GM21381 (cell line): Measurements from ENCODE around the gene GMPPB.

Experiments used
- ATAC-seq: cut with Tn5 transposase; IDR thresholded peaks from one replicate; pipeline ENCODE4 v1.9.1; 2021; ENCODE audit warnings: mild to moderate bottlenecking, moderate library complexity; ENCODE audit not compliant: unreplicated experiment

GMPPB gene

DNA sequence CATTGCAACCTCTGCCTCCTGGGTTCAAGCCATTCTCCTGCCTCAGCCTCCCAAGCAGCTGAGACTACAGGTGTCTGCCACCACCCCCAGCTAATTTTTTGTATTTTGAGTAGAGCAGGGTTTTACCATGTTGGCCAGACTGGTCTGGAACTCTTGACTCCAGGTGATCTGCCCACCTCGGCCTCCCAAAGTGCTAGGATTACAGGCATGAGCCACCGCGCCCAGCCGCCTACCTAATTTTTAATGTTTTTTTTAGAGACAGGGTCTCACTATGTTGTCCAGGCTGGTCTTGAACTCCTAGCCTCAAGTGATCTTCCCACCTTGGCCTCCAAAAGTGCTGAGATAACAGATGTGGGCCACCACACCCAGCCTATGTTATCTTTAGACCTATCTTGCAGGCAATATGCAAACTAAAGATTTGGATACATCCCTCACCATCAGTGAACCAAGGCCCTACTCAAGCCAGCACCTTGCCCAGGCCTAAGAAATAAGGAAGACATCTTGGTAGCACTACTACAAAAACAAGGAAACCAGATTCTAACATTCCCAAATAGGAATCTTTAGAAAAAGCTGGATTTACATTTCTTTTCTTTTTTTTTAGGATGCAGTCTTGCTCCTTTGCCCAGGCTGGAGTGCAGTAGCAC lies 6.3 kb upstream of the GMPPB start:
- no peak for ATAC-seq

DNA sequence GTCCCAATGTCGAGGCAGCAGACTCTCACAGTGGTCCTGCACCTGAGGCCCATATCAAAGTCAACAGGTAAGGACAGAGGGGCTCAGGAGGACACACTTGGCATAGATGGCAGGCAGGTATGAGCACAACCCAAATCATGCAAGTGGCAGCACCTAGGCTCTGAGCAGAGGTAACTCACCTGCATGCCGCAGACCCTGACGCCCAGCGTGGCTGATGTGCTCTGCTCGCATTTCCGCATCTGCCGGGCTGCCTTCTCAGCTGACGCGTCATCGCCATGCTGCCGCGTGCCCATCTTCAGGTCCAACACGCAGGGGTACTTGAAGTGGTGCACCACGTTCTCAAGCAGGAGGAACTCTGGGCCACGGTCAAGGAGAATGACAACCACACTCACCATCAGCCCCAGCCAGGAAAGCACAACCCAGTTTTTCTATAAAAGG lies 4.2 kb upstream of the GMPPB start:
- no peak for ATAC-seq

DNA sequence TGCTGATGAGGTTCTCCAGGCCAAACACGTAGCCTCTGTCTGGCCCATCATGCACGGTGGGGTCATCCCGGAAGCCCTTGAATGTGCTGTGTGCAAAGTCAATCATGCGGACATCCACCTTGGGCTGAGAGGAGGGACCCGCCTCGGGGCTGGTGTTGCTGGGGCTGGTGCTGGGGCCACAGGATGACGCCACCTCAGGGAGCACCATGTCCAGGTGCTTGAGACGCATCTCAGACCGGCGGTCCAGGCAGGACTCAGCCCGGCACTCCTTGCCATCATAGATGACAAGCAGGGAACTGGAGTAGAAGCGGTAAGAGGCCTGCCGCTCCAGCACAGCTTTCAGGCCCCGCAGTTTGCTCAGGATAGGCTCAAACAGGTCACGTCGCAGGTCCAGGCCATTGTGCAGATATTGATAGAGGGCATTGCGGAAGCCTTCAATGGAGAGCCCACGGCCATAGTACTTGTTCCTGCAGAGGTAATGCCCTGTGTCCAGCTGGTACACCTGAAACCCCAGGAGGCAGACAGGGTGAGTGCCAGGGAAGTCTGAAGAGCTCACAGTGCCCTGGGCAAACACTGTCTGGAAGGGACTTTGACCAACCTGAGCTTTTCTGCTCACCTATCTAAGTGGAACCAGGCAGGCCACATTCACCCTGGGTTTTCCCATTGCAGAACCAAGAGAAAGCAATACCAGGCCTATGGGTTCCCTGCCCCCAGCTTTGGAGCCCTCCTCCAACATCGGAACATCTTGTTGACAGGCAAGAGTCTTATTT lies 3.6 kb upstream of the GMPPB start:
- ATAC-seq, result no peak

DNA sequence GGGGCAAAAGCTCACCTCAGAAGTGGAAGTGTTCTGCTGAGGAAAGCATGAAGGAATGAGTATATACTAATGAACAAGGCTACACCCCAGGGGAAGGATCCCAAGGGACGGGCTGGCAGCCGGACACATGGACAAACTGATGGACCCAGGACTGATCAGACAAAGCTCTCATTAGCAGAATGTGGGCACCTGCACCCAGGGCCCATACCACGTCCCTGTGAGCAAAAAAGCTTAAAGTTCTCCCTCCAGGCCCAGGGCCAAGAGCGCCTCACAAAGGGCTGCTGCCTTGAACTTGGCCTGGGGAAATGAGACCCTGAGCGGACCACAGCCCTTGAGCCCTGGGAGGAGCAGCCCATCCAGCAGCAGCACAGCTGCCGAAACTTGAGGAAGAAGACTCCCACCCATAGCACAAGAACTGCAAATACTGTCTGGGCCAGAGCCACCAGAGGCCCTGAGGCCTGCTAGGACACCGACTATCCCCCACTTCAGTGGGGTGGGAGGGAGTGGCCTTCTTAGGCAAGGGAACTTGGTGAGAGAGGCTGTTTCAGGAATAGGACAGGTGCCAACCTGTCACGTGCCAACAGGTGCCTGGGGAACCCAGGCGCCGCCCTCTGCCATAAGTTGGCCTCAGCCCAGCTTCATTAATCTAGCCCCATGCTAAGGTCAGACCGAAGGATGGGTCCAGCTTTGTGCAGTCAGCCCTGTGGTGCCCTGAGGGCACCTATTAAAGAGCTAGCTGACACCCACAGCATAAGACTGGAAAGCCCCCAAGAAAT lies 2.3 kb upstream of the GMPPB start:
- ATAC-seq, result no peak

DNA sequence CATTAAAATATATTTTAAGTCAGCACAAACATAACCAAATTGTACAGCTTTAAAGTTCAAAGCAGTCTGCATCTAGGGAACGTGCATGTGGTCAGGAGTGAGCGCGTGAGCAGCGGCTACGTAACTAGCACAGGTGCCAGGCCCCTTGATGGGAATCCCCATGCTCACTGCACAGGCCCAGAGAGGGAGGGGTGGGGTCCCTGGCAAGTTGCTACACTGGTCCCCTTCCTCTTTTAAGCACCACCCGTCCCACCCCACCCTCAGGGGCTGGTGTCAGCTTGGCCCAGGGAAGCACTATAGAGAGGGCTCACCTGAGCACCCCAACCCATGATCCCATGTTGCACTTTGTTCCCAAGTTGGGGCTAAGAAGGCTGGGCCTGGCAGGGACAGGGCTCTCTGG lies 835 bp upstream of the GMPPB start:
- ATAC-seq, result no peak

DNA sequence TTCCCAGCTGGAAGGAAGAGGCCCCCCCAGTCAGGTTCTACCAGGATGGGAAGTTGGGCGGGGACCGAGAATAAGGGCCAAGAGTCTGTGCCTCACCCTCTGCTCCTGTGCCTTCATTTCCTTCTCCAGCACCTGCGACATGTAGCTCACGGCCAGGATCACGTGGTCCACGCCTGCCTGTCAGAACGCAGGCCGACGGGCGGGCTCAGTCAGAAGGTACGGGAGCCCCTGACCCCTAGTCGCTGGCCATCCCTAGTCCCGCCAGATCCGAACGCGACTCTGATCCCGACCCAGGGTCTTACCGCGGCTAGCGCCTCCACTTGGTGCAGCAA lies 489 bp downstream of the GMPPB start:
- ATAC-seq, result peak; percentile 4

DNA sequence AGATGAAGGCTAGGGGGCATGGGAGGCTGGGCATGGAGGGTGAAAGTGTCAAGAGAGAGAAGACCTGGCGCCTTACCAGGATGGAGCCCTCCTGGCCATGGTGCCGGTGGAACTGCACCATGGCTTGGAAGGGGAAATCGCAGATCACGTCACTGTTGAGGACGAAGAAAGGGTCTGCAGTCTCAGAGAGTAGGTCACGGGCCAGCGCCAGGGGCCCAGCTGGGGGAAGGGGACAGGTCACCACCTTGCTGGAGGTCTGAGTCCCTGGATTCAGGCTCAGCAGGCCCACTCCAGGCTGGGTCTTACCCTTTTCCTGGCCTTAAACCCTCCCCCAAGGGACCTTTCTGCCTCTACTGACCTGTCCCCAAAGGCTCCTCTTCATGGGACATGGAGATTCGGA lies 855 bp downstream of the GMPPB start:
- ATAC-seq, result no peak

DNA sequence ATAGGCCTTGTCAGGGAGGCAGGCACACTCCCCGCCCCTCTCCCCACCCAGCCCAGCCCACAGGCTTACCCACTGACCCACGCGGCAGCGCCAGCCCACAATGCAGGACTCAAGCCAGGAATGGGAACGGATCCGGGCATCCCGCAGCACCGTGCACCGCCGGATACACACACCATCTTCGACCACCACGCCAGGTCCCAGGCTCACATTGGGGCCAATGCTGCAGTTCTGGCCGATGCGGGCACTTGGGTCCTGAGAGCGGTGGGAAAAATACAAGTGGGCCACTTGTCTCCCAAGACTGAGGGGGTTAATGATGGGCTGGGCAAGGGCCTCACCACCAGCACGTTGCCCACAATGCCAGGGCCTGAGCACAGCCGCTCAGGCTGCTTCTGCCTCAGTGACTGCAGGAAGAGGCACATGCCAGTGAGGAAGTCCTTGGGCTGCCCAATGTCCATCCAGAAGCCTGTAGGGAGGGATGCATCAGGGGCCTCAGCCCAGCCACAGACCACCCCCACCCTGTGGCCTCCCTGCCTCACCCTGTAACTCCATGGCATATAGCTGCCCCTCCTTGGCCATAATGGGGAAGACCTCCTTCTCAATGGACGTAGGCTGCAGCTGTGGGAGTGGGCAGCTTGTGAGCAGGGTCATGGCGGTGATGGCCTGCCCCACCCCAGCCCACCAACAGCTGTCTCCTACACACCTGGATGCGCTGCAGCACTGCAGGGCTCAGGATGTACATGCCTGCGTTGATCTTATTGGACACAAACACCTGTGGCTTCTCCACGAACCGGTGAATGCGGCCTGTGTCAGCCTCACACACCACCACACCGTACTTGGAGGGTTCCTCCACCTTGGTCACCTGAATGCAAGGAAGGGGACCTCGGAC lies 1.6 kb downstream of the GMPPB start:
- ATAC-seq, result no peak

DNA sequence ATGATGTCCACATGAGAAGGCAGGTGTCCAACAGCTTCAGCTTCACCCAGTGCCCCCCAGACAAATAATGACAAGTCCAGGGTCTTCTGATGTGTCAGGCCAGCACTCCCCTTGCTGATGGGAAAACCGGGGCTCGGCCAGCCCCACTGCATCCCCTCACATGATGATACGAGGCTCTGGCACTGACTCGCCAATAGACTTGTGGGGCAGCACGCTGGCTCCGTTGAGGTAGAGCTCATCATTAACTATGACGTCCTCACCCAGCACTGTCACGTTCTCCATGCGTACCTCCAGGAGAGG lies 2.2 kb downstream of the GMPPB start:
- ATAC-seq, result no peak

DNA sequence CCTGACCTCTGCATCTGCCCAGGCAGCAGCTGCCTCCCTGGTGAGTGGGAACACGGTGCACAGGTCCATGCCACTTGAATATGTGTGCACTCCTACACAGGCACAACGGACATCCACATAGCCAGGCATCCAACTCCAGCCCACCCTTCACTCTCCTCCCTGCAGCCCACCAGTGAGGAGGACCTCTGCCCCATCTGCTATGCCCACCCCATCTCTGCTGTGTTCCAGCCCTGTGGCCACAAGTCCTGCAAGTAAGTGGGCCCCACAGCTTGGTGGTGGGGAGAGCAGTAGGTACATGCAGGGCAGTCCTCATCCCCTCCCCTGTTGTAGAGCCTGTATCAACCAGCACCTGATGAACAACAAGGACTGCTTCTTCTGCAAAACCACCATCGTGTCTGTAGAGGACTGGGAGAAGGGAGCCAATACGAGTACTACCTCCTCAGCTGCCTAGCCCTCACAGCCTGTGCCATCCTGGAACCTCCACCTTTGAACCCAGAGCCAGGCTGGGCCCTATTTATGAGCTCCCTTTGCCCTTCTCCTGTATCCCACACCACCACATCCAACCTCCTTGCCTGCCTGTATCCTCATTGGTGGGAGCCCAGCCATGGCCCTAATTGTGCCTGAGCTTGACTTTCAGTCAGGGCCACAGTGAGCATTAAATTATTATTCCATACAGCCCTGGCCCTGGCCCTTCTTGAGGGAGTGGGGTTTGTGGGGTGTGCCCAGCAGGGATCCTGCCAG lies 2.7 kb downstream of the GMPPB start:
- ATAC-seq, result no peak

DNA sequence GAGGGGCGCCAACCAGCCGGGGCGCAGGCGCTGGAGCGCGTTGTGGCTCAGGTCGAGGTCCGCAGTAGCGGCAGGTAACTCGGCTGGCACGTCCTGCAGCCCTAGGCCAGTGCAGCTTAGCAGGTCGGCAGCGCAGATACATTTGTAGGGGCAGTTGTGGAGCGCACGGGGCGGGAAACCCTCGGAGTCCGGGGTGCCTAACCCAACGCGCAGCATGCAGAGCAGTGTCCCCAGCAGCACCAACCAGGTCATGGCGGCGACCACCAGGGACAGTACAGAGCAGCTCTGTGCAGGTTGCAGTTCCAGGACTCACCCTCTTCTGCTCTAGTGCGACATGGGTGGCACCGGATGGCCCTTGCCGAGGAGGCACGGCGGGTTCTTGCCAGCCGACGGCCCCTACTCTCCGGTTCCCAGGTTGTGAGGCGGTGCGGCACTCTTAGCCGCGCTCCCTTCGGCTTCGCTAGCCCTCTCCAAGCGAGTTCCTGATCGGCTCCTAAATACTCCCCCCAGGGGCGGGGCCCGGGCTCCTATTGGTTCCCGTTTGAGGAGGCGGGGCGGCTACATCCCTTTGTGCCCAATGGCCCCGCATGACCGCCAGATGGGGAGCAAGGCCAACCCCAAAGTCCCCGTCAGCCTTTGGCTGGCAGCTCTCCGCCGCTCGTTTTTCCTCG lies 4.4 kb downstream of the GMPPB start, which contains the start of gene AMIGO3:
Gene AMIGO3, minus strand, starts transcription at position 471 of the 671 bp plus-strand sequence. Its CDS starts 219 bp downstream, at position 252.
- ATAC-seq, result peak; percentile 40

DNA sequence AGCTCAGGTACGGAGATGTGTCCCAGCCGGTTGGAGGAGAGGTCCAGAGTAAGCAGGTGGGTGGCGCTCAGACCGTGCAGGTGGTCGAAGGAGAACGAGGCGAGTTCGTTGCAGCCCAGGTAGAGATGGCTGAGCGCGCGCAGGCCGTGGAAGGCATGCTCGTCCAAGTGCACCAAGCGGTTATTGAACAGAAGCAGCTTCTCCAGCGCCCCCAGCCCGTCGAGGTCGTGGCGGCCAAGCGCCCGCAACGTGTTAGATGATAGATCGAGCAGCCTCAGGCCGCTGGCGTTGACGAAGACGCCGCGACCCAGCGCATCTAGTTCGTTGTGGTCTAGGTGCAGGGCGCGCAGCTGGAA lies 4.9 kb downstream of the GMPPB start:
- ATAC-seq, result no peak

DNA sequence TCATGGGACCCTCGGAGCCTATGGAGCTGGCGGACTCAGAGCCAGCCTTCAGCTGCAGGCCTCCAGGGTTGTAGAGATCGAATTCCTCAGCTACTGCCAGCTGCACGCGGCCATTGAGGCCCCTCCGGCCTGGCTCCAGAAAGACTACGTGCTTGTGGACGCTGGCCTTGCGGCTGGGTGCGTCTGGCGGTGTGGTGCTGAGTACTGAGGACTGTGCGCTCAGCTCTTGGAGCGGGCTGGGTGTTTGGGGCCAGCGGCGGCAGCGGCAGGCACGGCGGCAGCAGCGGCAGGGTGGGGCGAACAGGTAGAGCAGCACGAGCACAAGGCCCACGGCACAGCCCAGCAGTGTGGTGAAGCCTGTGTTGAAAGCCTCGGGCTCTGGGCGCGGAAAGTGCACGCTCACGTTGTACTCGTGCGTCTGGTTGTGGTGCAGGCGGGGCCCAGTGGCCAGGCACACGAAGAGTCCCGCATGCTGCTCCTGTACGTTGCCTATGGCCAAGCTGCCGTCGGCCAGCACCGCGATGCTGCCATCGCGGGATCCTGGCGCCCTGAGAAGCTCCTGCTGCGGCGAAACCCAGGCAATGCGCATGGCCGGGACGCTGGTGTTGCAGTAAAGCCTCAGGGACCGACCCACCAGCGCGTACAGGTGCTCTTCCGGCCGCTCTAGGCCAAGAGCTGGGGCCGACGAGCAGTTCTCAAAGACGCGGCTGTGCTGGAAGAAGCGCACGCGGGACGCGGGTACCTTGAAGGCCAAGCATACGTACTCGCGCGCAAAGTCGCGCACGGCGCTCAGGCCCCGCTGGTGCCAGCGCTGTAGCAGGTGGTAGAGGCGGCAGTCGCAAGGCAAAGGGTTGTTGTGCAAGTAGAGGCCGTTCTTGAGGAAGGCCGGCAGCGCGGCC lies 5.5 kb downstream of the GMPPB start:
- no peak for ATAC-seq

DNA sequence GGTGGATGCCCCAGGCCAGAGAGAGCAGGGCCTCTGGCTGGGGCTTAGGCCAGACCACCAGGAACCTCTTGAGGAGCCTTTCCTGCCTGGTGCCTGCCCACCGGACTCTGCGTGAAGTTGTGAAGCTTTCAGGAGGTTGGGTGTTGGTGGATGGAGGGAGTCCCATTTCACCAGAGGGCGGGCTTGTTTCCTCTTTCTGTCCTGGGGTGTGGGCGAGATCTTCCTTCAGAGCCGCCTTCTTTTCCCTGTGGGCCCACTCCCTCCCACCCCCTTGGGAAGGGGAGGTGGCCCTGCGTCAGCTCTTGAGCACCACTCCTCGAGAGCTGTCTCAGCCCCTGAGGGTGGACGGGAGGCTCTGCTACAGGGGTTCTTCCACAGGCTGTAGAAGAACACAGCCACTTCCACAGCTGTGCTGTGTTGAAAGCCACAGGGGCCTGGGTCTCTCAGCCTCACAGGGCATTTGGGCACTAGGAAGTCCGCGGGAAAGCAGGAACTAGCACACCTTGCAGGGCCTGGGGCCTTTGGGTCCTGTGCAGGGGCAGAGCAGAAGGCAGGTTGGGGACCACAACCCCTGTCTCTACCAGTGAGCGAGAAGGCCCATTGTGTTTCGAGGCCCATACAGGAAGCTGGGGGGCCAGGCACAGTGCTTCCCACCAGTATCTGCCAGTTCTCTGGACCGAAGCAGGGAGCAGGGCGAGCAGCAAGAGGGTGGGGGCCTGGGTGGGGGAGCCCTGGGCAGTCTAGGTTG lies 6.4 kb downstream of the GMPPB start:
- no peak for ATAC-seq

DNA sequence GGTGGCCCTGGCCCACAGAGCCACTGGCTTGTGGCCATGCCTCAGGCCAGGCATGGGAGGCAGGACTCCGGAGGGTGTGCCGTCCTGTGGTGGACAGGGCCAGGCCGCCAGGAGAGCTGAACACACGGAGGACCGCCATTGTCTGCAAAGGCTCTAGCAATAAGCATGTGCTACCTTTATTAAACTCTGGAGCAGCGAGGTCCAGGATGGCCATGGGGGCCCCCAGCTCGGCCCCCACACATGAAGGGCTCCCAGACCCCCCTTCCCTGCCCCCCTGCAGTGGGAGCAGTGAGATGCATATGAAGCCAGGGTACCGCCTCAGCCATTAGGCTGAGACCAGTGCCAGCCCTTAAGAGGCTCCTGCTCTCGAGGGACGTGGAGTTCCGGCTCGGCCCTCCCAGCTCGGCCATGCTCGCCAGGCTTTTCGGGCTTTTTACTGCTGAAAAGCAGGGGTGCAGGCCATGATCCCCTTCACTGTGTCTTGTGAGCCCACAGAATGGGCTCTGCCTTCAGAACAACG lies 7.0 kb downstream of the GMPPB start:
- no peak for ATAC-seq

DNA sequence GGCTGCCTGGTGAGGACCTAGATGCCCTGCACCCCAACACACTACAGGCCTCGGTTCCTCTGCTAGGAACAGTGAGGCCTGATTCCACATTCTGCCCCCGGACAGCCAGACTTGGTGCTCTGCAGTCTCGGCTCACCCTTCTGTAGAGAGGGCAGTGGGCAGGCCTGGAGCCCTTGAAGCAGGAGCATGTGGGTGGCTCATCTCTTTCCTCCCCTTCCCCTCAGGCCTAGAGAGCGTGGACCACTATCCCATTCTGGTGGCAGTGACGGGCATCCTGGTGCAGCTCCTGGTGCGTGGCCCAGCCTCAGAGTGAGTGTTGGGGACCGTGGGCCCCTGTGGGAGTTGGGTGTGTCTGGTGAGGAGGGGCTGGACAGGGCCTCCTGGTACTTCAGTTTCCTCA lies 7.6 kb downstream of the GMPPB start:
- ATAC-seq, result no peak

DNA sequence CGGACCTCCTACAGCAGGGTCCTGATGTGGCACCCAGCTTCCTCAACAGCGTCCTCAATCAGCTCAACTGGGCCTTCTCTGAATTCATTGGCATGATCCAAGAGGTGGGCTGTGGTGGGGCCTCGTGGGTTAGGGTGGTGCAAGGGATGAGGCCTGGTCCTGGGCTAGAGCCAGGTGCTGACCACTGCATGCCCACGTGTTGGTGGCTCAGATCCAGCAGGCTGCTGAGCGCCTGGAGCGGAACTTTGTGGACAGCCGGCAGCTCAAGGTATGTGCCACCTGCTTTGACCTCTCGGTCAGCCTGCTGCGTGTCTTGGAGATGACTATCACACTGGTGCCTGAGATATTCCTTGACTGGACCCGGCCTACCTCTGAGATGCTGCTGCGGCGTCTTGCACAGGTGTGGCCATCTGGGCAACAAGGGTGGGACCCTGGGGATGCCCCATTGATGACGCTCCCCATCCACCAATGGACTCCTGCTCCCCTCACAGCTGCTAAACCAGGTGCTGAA lies 8.1 kb downstream of the GMPPB start:
- ATAC-seq, result no peak
